Thymus (tissue), 11 donors: ENCODE measurements around the gene MORF4L1. TPM values are rescaled to one million over a fixed set of nuclear protein-coding genes. Genes with fewer than 3 reads are reported as not detected.
"Not testable (repeated sequence)": the region's sequence is repeated elsewhere in the genome, so short reads cannot be mapped to it uniquely, and the experiment has no call there.

ENCODE experiments used
- DNase-seq, 9 donors: peaks; one replicate each; pipeline ENCODE4 v3.0.0-alpha.2; 2013; ENCODE audit warnings: low spot score in 9 of 9, low read depth in 6 of 9, missing footprints in 1 of 9
- H3K27ac ChIP-seq, 2 donors: one replicate each; pipeline ENCODE4 v1.5.1; 2013; ENCODE audit warnings: control low read depth in 1 of 2, low read depth in 1 of 2, low read length in 1 of 2, mild to moderate bottlenecking in 1 of 2, moderate library complexity in 1 of 2
- H3K27me3 ChIP-seq, 2 donors: one replicate each; pipeline ENCODE4 v1.5.1; 2013; ENCODE audit warnings: low read length in 1 of 2; ENCODE audit not compliant: control insufficient read depth in 2 of 2, insufficient read depth in 1 of 2
- H3K36me3 ChIP-seq, 2 donors: one replicate each; pipeline ENCODE4 v1.5.1; 2013; ENCODE audit warnings: low read length in 1 of 2, mild to moderate bottlenecking in 1 of 2, moderate library complexity in 1 of 2; ENCODE audit not compliant: control insufficient read depth in 2 of 2, insufficient read depth in 2 of 2
- H3K4me1 ChIP-seq, 2 donors: one replicate each; pipeline ENCODE4 v1.5.1; 2013; ENCODE audit warnings: low read length in 2 of 2; ENCODE audit not compliant: control insufficient read depth in 2 of 2, insufficient read depth in 2 of 2
- H3K4me3 ChIP-seq, 2 donors: one replicate each; pipeline ENCODE4 v1.5.1; 2013; ENCODE audit warnings: low read length in 2 of 2, control low read depth in 1 of 2, mild to moderate bottlenecking in 1 of 2
- H3K9me3 ChIP-seq, 2 donors: one replicate each; pipeline ENCODE4 v1.5.1; 2013; ENCODE audit warnings: low read length in 1 of 2, mild to moderate bottlenecking in 1 of 2; ENCODE audit not compliant: control insufficient read depth in 2 of 2, insufficient read depth in 1 of 2
- WGBS: extraction: QIAGEN DNeasy Blood & Tissue Kit; methylation state at CpG from one replicate; pipeline ENCODE4 v1.1.7; 2013; 5-methylcytosine and 5-hydroxymethylcytosine counted together
- polyA plus RNA-seq: library from polyadenylated mRNA; stranded (reverse); fragments of 200-250 nt; gene quantifications from one replicate; pipeline ENCODE4 v1.2.3, GENCODE V29; 2013
- total RNA-seq: library from RNA; stranded (reverse); fragments of 120-200 nt; gene quantifications from one replicate; pipeline ENCODE4 v1.2.4, GENCODE V29; 2013
- donor health status: healthy.

The MORF4L1 gene
- total and polyA plus RNA-seq, 2 donors = 231 to 233 TPM

GRCh38 chr15:78837543-78837942, 35.1 kb upstream of the MORF4L1 start:
- H3K4me3 ChIP-seq = no peak overlapping the region
- H3K4me1 ChIP-seq = no peaks in the 10 kb centered on the region
- H3K27me3 ChIP-seq = peaks cover 0 to 5% of the 10 kb centered on the region in 2 donors
- H3K27ac ChIP-seq = no peak overlapping the region
- H3K36me3 ChIP-seq = no peaks in the 10 kb centered on the region
- no peak for DNase-seq
- 95% methylated on average over 8 of the region's 8 CpGs for WGBS
- no peaks in the 10 kb centered on the region for H3K9me3 ChIP-seq

- H3K4me1 ChIP-seq = no peaks in the 10 kb centered on the region
- no peak overlapping the region for H3K27ac ChIP-seq
- no peaks in the 10 kb centered on the region for H3K9me3 ChIP-seq
- no peaks in the 10 kb centered on the region for H3K36me3 ChIP-seq
- H3K27me3 ChIP-seq = no peaks in the 10 kb centered on the region
- 92% methylated on average over 3 of the region's 3 CpGs for WGBS
- DNase-seq = no peak
- H3K4me3 ChIP-seq = no peak overlapping the region
Observed at GRCh38 chr15:78838489-78838888, 34.2 kb upstream of the MORF4L1 start.

GRCh38 chr15:78839151-78839550, 33.5 kb upstream of the MORF4L1 start:
- H3K27me3 ChIP-seq, H3K4me3 ChIP-seq, H3K36me3 ChIP-seq, H3K9me3 ChIP-seq, H3K4me1 ChIP-seq, DNase-seq, H3K27ac ChIP-seq: not testable (repeated sequence)
- WGBS = 96% methylated on average over 6 of the region's 6 CpGs

GRCh38 chr15:78840661-78841375, 31.9 kb upstream of the MORF4L1 start:
- Histone ChIP-seq H3K9me3 (no peaks in the 10 kb centered on the region), H3K36me3 (no peaks in the 10 kb centered on the region), H3K27ac (no peak overlapping the region), H3K4me3 (no peak overlapping the region), H3K27me3 (no peaks in the 10 kb centered on the region), H3K4me1 (no peaks in the 10 kb centered on the region)
- no peak for DNase-seq
- WGBS = 85% methylated on average over 7 of the region's 7 CpGs

GRCh38 chr15:78841376-78841706, 31.3 kb upstream of the MORF4L1 start:
- Histone ChIP-seq H3K27ac (no peak overlapping the region), H3K36me3 (no peaks in the 10 kb centered on the region), H3K4me1 (no peaks in the 10 kb centered on the region), H3K9me3 (no peaks in the 10 kb centered on the region), H3K4me3 (no peak overlapping the region), H3K27me3 (no peaks in the 10 kb centered on the region)
- 65% methylated on average over 3 of the region's 3 CpGs for WGBS
- no peak for DNase-seq

- no peaks in the 10 kb centered on the region for H3K9me3 ChIP-seq
- H3K36me3 ChIP-seq = no peaks in the 10 kb centered on the region
- no peaks in the 10 kb centered on the region for H3K4me1 ChIP-seq
- DNase-seq = no peak
- WGBS = 93% methylated on average over 6 of the region's 6 CpGs
- H3K27me3 ChIP-seq = no peaks in the 10 kb centered on the region
- no peak overlapping the region for H3K4me3 ChIP-seq
- H3K27ac ChIP-seq = no peak overlapping the region
Observed at GRCh38 chr15:78841891-78842290, 30.8 kb upstream of the MORF4L1 start.

- H3K36me3 ChIP-seq = no peaks in the 10 kb centered on the region
- H3K27ac ChIP-seq = no peak overlapping the region
- no peaks in the 10 kb centered on the region for H3K4me1 ChIP-seq
- no peaks in the 10 kb centered on the region for H3K27me3 ChIP-seq
- 92% methylated on average over 3 of the region's 3 CpGs for WGBS
- DNase-seq = no peak
- no peaks in the 10 kb centered on the region for H3K9me3 ChIP-seq
- H3K4me3 ChIP-seq = no peak overlapping the region
Observed at GRCh38 chr15:78842519-78842918, 30.2 kb upstream of the MORF4L1 start.

GRCh38 chr15:78846906-78847305, 25.8 kb upstream of the MORF4L1 start:
- not testable (repeated sequence) for H3K36me3 ChIP-seq, H3K9me3 ChIP-seq, H3K4me1 ChIP-seq, H3K27ac ChIP-seq, H3K4me3 ChIP-seq, H3K27me3 ChIP-seq, DNase-seq
- 97% methylated on average over 27 of the region's 27 CpGs for WGBS

GRCh38 chr15:78847387-78847906, 25.2 kb upstream of the MORF4L1 start:
- not testable (repeated sequence) for H3K36me3 ChIP-seq, DNase-seq
- 73% methylated on average over 15 of the region's 15 CpGs for WGBS

More at GRCh38 chr15:78847387-78847906, 25.2 kb upstream of the MORF4L1 start:
- not testable (repeated sequence) for H3K27ac ChIP-seq, H3K27me3 ChIP-seq, H3K4me3 ChIP-seq, H3K9me3 ChIP-seq, H3K4me1 ChIP-seq
